ENCODE measurements around the gene NT5C1B.

- TF ChIP-seq CTCF (IDR thresholded peaks at IDR 0.05; ENCODE audit: low read depth, low read length) (no peak), POLR2A (IDR thresholded peaks at IDR 0.05; ENCODE audit: extremely low read depth, insufficient read length) (no peak)
- TF ChIP-seq, protein P1, sequence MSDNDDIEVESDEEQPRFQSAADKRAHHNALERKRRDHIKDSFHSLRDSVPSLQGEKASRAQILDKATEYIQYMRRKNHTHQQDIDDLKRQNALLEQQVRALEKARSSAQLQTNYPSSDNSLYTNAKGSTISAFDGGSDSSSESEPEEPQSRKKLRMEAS (IDR thresholded peaks at IDR 0.05; ENCODE audit: low read depth, low read length) = no peak
These were observed 73.3 kb downstream of the NT5C1B start for GRCh38 chr2:18516112-18516511.

Measured in NB4 (cell line).